Gastroesophageal sphincter (tissue), 4 donors: Measurements from ENCODE around the gene SLC38A3. TPM values are rescaled to one million over a fixed set of nuclear protein-coding genes. Genes with fewer than 3 reads are reported as not detected.
"Not testable (repeated sequence)": the region's sequence is repeated elsewhere in the genome, so short reads cannot be mapped to it uniquely, and the experiment has no call there.

ENCODE experiments used
- ATAC-seq: fragments of 150-250 bp; one replicate; pipeline ENCODE4 v1.9.1; 2016; ENCODE audit warnings: mild to moderate bottlenecking, moderate library complexity
- H3K27ac ChIP-seq, 4 donors: fragments of 200-600 bp; sonication (generic) in 3 of 4; 1 replicate in 3 of 4; 2 replicates in 1 of 4; pipeline ENCODE4 v1.5.1; 2016 to 2019
- H3K27me3 ChIP-seq: fragments of 200-600 bp; sonication (generic); one replicate; pipeline ENCODE4 v1.5.1; 2019
- H3K36me3 ChIP-seq, 2 donors: fragments of 200-600 bp; sonication (generic); one replicate each; pipeline ENCODE4 v1.5.1; 2019; ENCODE audit warnings: control low read depth in 1 of 2
- H3K4me1 ChIP-seq, 3 donors: fragments of 200-600 bp; sonication (generic); 1 replicate in 2 of 3; 2 replicates in 1 of 3; pipeline ENCODE4 v1.5.1; 2016 to 2019; ENCODE audit warnings: control low read depth in 2 of 3
- H3K4me3 ChIP-seq, 2 donors: fragments of 200-600 bp; sonication (generic); one replicate each; pipeline ENCODE4 v1.5.1; 2019; ENCODE audit warnings: mild to moderate bottlenecking in 1 of 2, moderate library complexity in 1 of 2
- H3K9me3 ChIP-seq, 3 donors: fragments of 200-600 bp; sonication (generic); one replicate each; pipeline ENCODE4 v1.5.1; 2017 to 2019; ENCODE audit warnings: control low read depth in 2 of 3
- EP300 ChIP-seq: sonication (generic); formaldehyde crosslinking; IDR thresholded peaks from one replicate; pipeline ENCODE4 v1.6.1; 2017; ENCODE audit warnings: antibody characterized with exemption, mild to moderate bottlenecking
- POLR2A ChIP-seq, 2 donors: fragments of 450-650 bp; IDR thresholded peaks; one replicate each; pipeline ENCODE4 v1.6.1; 2017; ENCODE audit warnings: antibody characterized with exemption in 2 of 2, mild to moderate bottlenecking in 2 of 2, moderate library complexity in 1 of 2
- POLR2AphosphoS5 ChIP-seq: sonication (generic); formaldehyde crosslinking; IDR thresholded peaks from one replicate; pipeline ENCODE4 v1.6.1; 2017; ENCODE audit warnings: antibody characterized with exemption
- WGBS, 2 donors: methylation state at CpG; one replicate each; pipeline ENCODE4 v1.1.5; 2018; ENCODE audit warnings: low coverage in 1 of 2; 5-methylcytosine and 5-hydroxymethylcytosine counted together
- total RNA-seq, 4 donors: library from RNA; depleted of rRNA; stranded (reverse); fragments of >200 nt; gene quantifications; one replicate each; pipeline ENCODE4 v1.1.0, GENCODE V29; 2016
- TF ChIP-seq, protein P1 (sequence below), 4 experiments: fragments of 200-600 bp in 2 of 4; fragments of 450-650 bp in 2 of 4; sonication (generic) in 1 of 4; IDR thresholded peaks; one replicate each; pipeline ENCODE4 v1.5.1; 2017 to 2019; ENCODE audit warnings: antibody characterized with exemption in 4 of 4, mild to moderate bottlenecking in 2 of 4, moderate library complexity in 2 of 4

Gene SLC38A3
- total RNA-seq, 4 donors from 2014 or later = 0.35 TPM; not detected in 2

DNA sequence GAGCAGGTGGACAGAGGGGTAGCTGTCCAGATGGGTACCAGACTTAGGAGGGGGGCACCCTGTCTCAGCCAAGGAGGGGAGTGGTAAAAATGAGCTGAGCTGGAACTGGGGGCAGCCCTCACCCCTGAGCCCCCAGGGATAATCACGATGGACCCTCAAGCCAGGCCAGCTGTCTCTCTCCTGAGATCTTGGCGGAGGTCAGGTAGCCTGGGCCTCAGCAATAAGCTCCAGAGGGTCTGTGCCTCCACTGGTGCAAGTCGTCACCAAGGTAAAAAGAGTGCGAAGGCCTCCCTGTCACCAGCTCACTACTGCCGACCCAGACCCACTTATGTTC lies 5.1 kb downstream of the SLC38A3 start:
- H3K27me3 ChIP-seq = peaks cover 21% of the 10 kb centered on the region
- no peak overlapping the region for H3K27ac ChIP-seq
- TF ChIP-seq EP300 = no peak
- no peaks in the 10 kb centered on the region for H3K36me3 ChIP-seq
- no CpG with 5 or more reads among the region's 5 CpGs for WGBS, 2 donors
- no peak for ATAC-seq
- peaks cover 0 to 10% (median 7%) of the 10 kb centered on the region in 3 donors for H3K4me1 ChIP-seq
- H3K4me3 ChIP-seq = no peak overlapping the region
- no peaks in the 10 kb centered on the region for H3K9me3 ChIP-seq

DNA sequence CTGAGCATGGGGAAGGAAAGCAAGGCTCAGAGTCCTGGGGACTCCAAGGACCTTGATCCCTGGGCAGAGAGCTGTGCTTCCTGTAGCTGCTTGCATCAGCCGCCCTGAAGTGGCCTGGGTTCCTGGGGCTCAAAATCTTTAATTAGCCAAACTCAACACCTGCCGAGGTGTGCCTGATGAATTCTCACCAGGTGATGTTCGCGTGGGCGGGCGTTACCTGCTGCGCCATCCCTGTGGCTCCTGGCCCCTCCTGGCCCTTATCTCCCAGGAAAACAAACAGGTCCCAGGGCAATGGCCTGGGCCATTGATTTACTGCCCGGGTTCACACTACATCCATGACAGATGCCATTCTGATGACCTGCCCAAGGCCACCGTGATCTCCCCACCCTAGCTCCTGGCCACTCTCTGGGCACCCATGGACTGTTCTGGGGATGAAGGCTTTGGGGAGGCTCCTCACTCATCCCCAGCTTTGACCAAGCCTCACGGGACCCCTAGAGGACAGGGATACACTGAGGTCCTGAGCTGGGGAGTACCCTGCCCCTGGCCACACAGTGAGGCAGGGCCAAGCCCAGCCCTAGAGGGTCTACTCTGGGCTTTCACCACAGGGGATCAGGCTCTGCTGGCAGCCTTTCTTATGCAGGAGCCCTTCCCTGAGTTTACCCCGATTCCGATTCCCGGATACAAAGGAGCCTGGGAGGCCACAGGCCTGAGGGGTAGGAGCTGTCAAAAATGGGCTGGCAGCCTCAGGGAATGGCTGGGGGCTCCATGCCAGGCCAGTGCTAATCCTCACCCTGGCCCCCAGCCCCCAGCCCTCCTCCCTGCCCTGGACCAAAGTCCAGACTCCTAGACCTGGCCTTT lies 5.7 kb downstream of the SLC38A3 start:
- ATAC-seq = no peak
- TF ChIP-seq POLR2A (IDR thresholded peaks at IDR 0.05) (no peak), POLR2AphosphoS5 (no peak), EP300 (no peak)
- TF ChIP-seq, protein P1, sequence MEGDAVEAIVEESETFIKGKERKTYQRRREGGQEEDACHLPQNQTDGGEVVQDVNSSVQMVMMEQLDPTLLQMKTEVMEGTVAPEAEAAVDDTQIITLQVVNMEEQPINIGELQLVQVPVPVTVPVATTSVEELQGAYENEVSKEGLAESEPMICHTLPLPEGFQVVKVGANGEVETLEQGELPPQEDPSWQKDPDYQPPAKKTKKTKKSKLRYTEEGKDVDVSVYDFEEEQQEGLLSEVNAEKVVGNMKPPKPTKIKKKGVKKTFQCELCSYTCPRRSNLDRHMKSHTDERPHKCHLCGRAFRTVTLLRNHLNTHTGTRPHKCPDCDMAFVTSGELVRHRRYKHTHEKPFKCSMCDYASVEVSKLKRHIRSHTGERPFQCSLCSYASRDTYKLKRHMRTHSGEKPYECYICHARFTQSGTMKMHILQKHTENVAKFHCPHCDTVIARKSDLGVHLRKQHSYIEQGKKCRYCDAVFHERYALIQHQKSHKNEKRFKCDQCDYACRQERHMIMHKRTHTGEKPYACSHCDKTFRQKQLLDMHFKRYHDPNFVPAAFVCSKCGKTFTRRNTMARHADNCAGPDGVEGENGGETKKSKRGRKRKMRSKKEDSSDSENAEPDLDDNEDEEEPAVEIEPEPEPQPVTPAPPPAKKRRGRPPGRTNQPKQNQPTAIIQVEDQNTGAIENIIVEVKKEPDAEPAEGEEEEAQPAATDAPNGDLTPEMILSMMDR (IDR thresholded peaks at IDR 0.05) = no peak
- no peaks in the 10 kb centered on the region for H3K9me3 ChIP-seq
- 80% methylated on average over 2 of the region's 13 CpGs; no CpG with 5 or more reads in 1 of the 2 donors for WGBS, 2 donors
- no peaks in the 10 kb centered on the region for H3K36me3 ChIP-seq
- H3K27ac ChIP-seq = no peak overlapping the region
- H3K27me3 ChIP-seq = peaks cover 15% of the 10 kb centered on the region
- H3K4me3 ChIP-seq = no peak overlapping the region
- H3K4me1 ChIP-seq = peaks cover 0 to 4% (median under 1%) of the 10 kb centered on the region in 3 donors

DNA sequence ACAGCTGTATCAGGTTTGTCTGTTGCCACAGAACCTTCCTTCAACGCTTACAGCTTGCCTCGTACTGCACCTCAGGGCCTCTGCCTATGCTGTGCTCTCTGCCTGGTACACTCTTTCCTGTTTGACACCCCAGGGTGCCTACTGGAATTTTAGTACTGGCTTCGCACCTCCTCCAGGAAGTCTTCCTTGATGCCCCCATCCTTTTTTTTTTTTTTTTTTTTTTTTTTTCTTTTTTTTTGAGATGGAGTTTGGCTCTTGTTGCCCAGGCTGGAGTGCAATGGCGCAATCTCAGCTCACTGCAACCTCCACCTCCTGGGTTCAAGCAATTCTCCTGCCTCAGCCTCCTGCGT lies 6.3 kb downstream of the SLC38A3 start:
- not testable (repeated sequence) for H3K4me3 ChIP-seq, H3K27me3 ChIP-seq, H3K4me1 ChIP-seq, H3K27ac ChIP-seq, H3K36me3 ChIP-seq, H3K9me3 ChIP-seq, ATAC-seq
- WGBS, 2 donors = 98 to 100% methylated on average over 2 to 5 of the region's 5 CpGs

DNA sequence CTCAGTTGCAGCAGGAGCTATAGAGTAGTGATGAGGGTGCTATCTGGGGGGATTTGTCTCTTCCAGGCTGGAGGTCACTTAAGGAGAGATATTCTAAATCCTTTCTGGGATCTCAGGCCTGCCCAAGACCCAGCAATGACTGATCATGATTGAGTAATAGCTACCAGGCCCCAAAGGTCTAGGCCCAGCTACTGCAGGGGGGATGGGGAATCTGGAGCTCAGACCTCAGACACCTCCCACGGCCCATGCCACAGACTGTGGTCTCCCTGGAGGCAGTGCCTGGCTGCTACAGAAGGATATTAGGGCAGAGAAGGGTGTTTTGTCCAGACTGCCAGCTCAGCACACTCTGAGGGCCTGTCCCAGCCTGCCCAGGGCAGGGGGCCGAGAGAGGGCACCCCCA lies 6.9 kb downstream of the SLC38A3 start:
- TF ChIP-seq EP300 (no peak), POLR2A (IDR thresholded peaks at IDR 0.05) (no peak), POLR2AphosphoS5 (no peak)
- TF ChIP-seq, protein P1 (IDR thresholded peaks at IDR 0.05) = no peak
- no peaks in the 10 kb centered on the region for H3K36me3 ChIP-seq
- no peaks in the 10 kb centered on the region for H3K4me1 ChIP-seq
- no peaks in the 10 kb centered on the region for H3K9me3 ChIP-seq
- no CpG with 5 or more reads among the region's 2 CpGs for WGBS, 2 donors
- no peak overlapping the region for H3K4me3 ChIP-seq
- H3K27ac ChIP-seq = no peak overlapping the region
- peaks cover 3% of the 10 kb centered on the region for H3K27me3 ChIP-seq
- ATAC-seq = no peak

DNA sequence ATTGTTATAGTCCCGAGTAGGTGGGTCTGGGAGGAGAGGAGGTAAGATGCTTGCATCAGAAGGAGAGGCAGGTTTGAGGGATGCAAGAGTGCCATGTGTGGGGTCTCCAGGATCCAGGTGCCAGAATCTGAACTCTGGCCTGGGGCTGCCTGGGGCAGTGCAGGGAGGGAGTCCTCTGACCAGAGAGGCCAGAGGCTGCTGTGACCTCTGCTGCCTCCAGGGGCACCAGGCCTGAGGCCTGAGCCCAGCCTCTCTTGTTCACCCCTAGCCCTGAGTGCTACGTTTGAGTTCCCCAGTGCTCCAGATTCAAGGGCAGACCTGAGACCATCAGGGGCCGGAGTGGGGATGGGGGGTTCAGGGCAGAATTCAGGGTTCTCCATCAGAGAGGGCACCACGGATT lies 7.4 kb downstream of the SLC38A3 start:
- ATAC-seq = no peak
- H3K27me3 ChIP-seq = no peaks in the 10 kb centered on the region
- no peak overlapping the region for H3K4me3 ChIP-seq
- H3K36me3 ChIP-seq = no peaks in the 10 kb centered on the region
- no peak overlapping the region for H3K27ac ChIP-seq
- TF ChIP-seq POLR2AphosphoS5 (no peak), EP300 (no peak), POLR2A (IDR thresholded peaks at IDR 0.05) (no peak)
- TF ChIP-seq, protein P1 (IDR thresholded peaks at IDR 0.05) = no peak
- no peaks in the 10 kb centered on the region for H3K4me1 ChIP-seq
- 90 to 100% methylated on average over 1 of the region's 4 CpGs for WGBS, 2 donors
- no peaks in the 10 kb centered on the region for H3K9me3 ChIP-seq

DNA sequence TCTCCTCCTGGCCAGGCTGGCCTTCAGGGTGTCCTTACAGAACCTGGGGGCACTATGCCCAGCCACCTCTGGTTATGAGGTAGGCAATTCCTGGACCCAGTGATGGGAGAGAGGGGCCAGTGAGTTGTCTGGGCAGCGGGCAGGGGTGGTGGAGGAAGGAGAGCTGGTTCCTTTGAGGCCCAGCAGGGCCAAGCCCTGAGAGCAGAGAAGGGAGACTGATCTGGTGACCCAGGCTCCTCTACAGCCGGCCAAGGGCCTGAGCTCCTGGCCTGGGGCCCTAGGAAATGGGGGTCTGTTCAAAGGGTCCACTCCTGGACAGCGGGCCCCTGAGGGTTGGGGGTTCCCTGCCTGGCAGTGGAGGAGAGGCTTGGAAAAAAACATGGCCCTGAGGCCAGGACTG lies 7.9 kb downstream of the SLC38A3 start:
- ATAC-seq = no peak
- 100% methylated on average over 1 of the region's 3 CpGs; no CpG with 5 or more reads in 1 of the 2 donors for WGBS, 2 donors

More for the DNA sequence above, 7.9 kb downstream of the SLC38A3 start:
- Histone ChIP-seq H3K27me3 (no peaks in the 10 kb centered on the region), H3K9me3 (no peaks in the 10 kb centered on the region), H3K36me3 (no peaks in the 10 kb centered on the region), H3K4me3 (no peak overlapping the region), H3K27ac (no peak overlapping the region), H3K4me1 (no peaks in the 10 kb centered on the region)
- TF ChIP-seq POLR2AphosphoS5 (no peak), EP300 (no peak), POLR2A (IDR thresholded peaks at IDR 0.05) (no peak)
- TF ChIP-seq, protein P1 (IDR thresholded peaks at IDR 0.05) = no peak
